NCI-H510A treated with DMSO at 0.1 percent for 48 hours (cell line): ENCODE data around the gene MPRIP.
A peak's percentile ranks its signal among the peaks of the same experiment; 100 is the strongest.

Experiments used
- DNase-seq: peaks from one replicate; lab custom pipeline; 2025; lab: John Stamatoyannopoulos, UW

The MPRIP gene

DNA sequence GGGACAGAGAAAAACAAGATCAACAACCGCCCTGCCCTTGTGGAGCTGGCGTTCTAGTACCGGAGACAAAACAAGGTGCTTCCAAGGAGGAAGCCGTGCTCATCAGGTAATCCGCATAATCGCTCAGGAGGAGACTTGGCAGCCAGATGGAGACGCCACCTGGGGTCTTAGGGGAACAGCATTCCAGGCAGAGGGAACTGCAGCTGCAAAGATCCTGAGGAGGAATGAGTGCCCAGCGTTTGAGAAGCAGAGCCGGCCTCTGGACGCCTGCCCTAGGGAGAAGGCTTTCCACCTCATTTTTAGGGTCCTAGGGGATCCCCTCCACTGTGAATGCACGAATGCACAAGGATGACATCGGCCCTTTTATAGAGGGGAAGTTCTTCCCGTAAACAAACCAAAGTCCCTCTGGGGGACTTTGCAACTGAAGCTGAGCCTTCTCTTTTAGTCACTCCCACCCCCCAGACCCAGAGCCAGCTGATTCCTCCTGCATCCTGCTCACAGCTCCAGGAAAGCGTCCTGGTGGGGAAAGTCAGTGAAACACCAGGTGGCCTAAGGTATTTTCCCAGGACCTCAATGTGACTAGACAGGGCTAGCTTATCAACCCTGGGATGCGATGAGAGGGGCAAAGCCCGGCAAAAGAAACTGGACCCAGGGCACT is 13.2 kb upstream of the MPRIP start:
- DNase-seq = no peak

DNA sequence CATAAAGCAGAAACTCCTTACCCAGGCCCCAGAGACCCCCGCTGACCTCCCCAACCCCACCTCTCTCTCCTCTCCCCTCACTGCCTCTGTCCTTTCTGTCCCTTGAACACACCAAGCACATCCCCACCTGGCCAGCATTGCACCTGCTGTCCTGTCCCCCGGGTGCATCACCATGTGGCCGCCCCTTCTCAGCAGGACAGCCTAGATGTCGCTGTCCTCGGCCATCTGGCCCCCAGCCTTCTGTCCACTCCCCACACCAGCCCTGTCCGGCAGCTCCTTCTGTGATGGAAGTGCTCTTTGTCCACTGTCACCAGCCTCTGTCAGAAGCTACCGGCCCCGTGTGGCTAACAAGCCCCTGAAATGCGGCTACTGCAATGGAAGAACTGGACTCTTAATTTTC is 12.3 kb upstream of the MPRIP start:
- DNase-seq = no peak

GRCh38 chr17:17030515-17031211 is 11.6 kb upstream of the MPRIP start:
- DNase-seq = no peak

DNA sequence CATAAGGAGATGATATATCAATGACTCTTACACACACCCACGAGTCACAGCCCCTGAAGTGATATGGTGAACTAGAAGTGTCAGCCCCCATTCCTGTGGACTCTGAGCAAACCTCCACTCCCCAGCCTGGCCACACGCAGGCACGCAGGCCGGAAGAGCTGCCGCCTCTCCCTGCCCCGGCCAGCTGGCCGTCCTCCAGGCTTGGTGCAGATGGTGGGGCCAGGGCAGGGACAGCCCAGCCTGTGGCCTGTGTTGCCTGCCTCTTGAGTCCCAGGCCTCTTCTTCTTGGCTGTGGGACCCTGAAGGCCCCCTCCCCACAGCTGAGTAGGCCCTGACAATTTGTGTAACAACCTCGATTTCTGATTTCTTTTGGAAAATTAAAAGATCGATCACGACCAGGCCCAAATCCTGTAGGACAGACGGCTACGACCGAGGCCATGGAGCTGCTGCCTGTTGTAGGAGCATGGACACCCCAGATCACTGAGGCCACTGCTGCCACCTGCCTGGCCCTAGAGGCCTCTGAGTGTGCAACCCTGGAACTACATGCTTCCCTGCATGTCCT is 10.0 kb upstream of the MPRIP start:
- no peak for DNase-seq

- DNase-seq = no peak
Measured at GRCh38 chr17:17033466-17033865, 8.8 kb upstream of the MPRIP start.

DNA sequence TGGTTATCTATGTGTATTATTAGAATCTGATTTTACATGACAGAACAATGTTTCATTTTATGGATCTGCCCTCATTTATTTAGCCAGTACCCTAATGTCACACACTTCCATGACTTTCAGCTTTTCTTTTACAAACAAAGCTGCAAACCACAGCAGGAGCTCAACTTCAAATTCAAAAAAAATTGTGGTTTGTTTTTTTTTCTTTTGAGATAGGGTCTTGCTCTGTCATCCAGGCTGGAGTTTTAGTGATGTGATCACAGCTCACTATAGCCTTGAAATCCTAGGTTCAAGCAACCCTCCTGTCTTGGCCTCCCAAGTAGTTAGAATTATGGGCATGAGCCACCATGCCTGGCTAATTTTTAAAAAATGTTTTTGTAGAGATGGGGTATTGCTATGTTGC is 8.2 kb upstream of the MPRIP start:
- DNase-seq = no peak

- no peak for DNase-seq
Measured at GRCh38 chr17:17034496-17035075, 7.7 kb upstream of the MPRIP start.

DNA sequence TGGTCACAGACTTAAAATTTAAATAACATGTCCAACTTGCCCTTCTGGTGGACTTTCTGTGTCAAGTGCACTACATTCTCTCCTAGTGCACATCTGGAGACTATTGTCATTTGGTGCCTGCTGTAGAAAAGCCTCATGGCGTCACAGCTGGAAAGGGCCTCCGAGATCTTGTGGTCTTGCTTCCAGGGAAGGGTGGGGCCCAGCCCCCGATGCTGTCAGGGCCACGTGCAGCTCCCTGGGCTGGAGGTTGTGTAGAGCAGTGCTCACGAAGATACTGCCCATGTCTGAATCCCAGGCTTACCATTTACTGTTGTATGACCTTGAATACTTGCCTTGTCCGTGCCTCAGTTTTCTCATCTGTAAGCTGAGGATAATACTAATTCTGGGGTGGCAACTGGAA is 6.8 kb upstream of the MPRIP start:
- DNase-seq = no peak

GRCh38 chr17:17035920-17036523 is 6.2 kb upstream of the MPRIP start:
- DNase-seq = no peak

- DNase-seq = no peak
Measured at GRCh38 chr17:17036524-17036998, 5.7 kb upstream of the MPRIP start.

DNA sequence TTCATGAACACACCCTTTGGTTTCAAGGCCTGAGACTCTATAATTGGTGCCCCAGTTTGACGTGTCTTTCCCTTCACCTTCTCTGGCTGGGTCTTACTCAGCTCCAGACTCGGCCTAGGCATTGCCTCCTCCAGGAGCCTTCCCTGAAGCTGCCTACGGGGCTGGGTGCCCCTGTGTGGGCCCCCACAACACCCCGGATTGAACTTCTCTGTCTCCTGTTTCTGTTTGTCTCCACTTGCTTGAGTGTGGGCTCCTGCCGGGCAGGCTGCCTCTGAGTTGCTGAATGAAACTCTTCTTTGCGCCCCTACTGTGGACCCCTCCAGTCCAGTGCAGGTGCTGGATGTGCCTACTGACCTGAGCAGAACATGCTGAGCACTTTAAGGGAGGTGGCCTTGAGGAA is 2.3 kb upstream of the MPRIP start:
- DNase-seq = no peak

- peak; percentile 84 for DNase-seq
Measured at GRCh38 chr17:17041018-17041521, 1.2 kb upstream of the MPRIP start.

GRCh38 chr17:17041571-17042383 is 480 bp upstream of the MPRIP start:
- DNase-seq = peak; percentile 95

GRCh38 chr17:17042851-17043460 is 699 bp downstream of the MPRIP start:
- DNase-seq = no peak

GRCh38 chr17:17043461-17044271 is 1.4 kb downstream of the MPRIP start:
- DNase-seq = no peak

DNA sequence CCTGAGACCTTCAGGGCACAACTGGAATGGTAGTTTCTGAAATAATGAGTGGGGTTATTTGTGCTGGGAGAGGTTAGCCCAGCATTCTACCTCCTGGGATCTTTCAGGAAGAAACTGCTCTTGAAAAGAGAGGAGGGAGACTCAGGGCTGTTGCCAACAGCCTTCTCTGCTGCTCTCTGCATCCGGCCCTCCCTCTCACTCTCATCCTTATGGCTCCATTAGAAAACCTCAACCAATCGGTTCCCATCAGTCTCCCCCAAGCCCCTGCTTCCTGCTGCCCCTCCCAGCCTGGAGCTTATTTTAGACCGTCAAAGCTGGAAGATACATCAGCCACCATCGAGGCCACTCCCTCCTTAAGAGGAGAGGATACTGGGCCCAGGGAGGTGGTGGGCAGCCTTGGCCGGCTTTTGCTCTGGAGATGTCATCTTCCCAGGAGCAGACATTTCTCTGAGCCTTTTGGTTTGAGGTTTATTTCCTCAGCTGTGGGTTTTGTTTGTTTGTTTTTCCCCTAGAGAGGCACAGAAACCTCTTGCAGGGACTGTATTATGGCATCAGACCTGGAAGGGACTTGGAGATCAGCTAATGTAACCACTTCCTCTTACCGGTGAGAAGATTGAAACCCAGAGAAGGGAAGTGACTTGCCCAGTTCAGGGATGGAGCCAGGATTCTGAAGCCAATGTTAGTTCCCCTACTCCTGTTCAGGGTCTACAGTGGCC is 2.7 kb downstream of the MPRIP start:
- peak; percentile 70 for DNase-seq

DNA sequence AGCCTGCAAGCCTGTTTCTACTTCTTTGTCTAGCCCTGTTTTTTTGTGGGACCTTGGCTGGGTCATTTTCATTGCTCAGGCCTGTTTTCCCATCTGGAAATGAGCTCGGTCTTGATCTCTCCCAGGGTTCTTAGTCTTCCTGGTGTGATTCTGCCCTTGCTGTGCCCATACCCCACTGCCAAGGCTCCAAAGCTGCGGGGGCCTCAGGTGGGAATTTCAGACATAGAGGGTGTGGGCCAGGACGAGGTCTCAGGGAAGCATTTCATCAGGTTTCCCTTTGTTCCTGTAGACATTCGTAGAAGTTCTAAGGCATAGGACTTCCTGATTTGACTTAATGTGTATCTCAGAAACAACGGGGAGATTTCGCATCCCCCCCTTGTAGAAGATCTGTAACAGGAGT is 5.8 kb downstream of the MPRIP start:
- no peak for DNase-seq

- DNase-seq = no peak
Measured at GRCh38 chr17:17050346-17051345, 8.4 kb downstream of the MPRIP start.
